Osteocyte (in vitro differentiated cells): Measurements from ENCODE around the gene CAP2. TPM values are rescaled to one million over a fixed set of nuclear protein-coding genes. Genes with fewer than 3 reads are reported as not detected.

Source experiments
- DNase-seq: peaks from one replicate; pipeline ENCODE4 v3.0.0; 2021; ENCODE audit warnings: mixed read lengths; ENCODE audit not compliant: unreplicated experiment; ENCODE audit errors: extremely low spot score
- H3K27ac Mint-ChIP-seq: one replicate; pipeline ENCODE4 v1.8.0; 2021; ENCODE audit warnings: mild to moderate bottlenecking, mixed read lengths; ENCODE audit not compliant: unreplicated experiment
- H3K27me3 Mint-ChIP-seq: one replicate; pipeline ENCODE4 v1.8.0; 2021; ENCODE audit warnings: mixed read lengths; ENCODE audit not compliant: unreplicated experiment
- H3K36me3 Mint-ChIP-seq: one replicate; pipeline ENCODE4 v1.8.0; 2021; ENCODE audit warnings: mixed read lengths; ENCODE audit not compliant: unreplicated experiment
- H3K4me1 Mint-ChIP-seq: one replicate; pipeline ENCODE4 v1.8.0; 2021; ENCODE audit warnings: mixed read lengths; ENCODE audit not compliant: unreplicated experiment
- H3K4me3 Mint-ChIP-seq: one replicate; pipeline ENCODE4 v1.8.0; 2021; ENCODE audit warnings: mild to moderate bottlenecking, moderate library complexity, mixed read lengths; ENCODE audit not compliant: unreplicated experiment
- H3K9me3 Mint-ChIP-seq: one replicate; pipeline ENCODE4 v1.8.0; 2021; ENCODE audit warnings: mixed read lengths; ENCODE audit not compliant: unreplicated experiment
- total RNA-seq: library from RNA; stranded (reverse); gene quantifications from 2 replicates; pipeline ENCODE4 v1.2.1, GENCODE V29; 2021
- TF ChIP-seq, protein P1 (sequence below): fragments of 200-600 bp; sonication (generic); IDR thresholded peaks from 2 replicates; pipeline ENCODE4 v1.5.0; 2021; ENCODE audit warnings: antibody characterized with exemption, mild to moderate bottlenecking, moderate library complexity

The CAP2 gene
- total RNA-seq, 1 donor from 2014 or later, result 71.8 TPM

- Mint-ChIP-seq H3K4me3 (no peak overlapping the region), H3K27ac (peak overlapping the region; percentile 38), H3K36me3 (peaks cover 15% of the 10 kb centered on the region), H3K9me3 (no peaks in the 10 kb centered on the region), H3K4me1 (peaks cover 37% of the 10 kb centered on the region), H3K27me3 (no peaks in the 10 kb centered on the region)
- no peak for DNase-seq
- TF ChIP-seq, protein P1, sequence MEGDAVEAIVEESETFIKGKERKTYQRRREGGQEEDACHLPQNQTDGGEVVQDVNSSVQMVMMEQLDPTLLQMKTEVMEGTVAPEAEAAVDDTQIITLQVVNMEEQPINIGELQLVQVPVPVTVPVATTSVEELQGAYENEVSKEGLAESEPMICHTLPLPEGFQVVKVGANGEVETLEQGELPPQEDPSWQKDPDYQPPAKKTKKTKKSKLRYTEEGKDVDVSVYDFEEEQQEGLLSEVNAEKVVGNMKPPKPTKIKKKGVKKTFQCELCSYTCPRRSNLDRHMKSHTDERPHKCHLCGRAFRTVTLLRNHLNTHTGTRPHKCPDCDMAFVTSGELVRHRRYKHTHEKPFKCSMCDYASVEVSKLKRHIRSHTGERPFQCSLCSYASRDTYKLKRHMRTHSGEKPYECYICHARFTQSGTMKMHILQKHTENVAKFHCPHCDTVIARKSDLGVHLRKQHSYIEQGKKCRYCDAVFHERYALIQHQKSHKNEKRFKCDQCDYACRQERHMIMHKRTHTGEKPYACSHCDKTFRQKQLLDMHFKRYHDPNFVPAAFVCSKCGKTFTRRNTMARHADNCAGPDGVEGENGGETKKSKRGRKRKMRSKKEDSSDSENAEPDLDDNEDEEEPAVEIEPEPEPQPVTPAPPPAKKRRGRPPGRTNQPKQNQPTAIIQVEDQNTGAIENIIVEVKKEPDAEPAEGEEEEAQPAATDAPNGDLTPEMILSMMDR, result no peak
Measured at GRCh38 chr6:17446713-17447112, 53.3 kb downstream of the CAP2 start.

DNA sequence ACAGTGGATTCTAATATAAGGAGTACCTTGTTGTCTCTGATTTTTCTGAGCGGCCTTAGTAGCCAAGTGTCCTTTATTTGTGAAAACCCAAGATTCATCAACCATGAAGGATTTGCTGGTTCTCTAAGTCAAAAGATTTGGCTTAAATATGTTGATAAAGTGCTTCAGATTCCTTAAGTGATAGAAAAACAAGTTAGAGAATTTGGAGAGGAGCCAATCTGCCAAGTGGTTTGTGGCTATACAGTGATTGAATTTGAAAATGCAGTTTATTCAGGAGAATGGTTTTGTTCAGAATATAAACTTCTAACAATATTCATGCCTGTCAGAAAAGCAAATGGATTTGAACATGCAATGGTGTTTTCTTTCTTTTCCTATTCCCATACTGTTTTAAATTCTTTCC is 54.8 kb downstream of the CAP2 start:
- Mint-ChIP-seq H3K27ac (peak overlapping the region; percentile 66), H3K4me1 (peaks cover 45% of the 10 kb centered on the region), H3K9me3 (no peaks in the 10 kb centered on the region), H3K36me3 (peaks cover 13% of the 10 kb centered on the region), H3K27me3 (no peaks in the 10 kb centered on the region), H3K4me3 (no peak overlapping the region)
- TF ChIP-seq, protein P1, result no peak
- DNase-seq, result no peak

DNA sequence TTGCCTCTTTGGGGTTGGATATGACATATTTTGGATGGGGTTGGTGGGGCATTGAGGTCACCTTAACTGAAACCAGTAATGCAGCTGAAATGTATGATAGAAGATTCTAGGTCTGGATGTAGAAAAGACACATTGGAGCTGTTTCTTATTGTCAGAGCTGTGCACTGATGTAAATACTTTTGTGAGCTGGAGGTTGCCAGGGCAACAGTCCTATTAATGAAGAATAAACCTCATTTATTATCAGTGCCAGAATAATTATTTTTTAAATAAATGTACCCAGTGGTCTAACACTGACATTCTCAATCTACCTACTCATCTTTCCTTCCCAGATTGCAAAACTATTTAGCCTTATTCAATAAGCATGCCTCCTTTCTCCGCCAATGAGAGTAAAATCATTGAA is 57.0 kb downstream of the CAP2 start:
- Mint-ChIP-seq H3K4me3 (no peak overlapping the region), H3K27me3 (no peaks in the 10 kb centered on the region), H3K9me3 (no peaks in the 10 kb centered on the region), H3K36me3 (peaks cover 4% of the 10 kb centered on the region), H3K27ac (no peak overlapping the region), H3K4me1 (peaks cover 63% of the 10 kb centered on the region)
- DNase-seq, result no peak
- TF ChIP-seq, protein P1, result no peak

GRCh38 chr6:17450832-17451231 is 57.4 kb downstream of the CAP2 start:
- TF ChIP-seq, protein P1, result no peak
- peaks cover 64% of the 10 kb centered on the region for H3K4me1 Mint-ChIP-seq
- no peak for DNase-seq
- H3K4me3 Mint-ChIP-seq, result no peak overlapping the region
- H3K36me3 Mint-ChIP-seq, result peaks cover 5% of the 10 kb centered on the region
- H3K27ac Mint-ChIP-seq, result peak overlapping the region; percentile 44
- H3K9me3 Mint-ChIP-seq, result no peaks in the 10 kb centered on the region
- no peaks in the 10 kb centered on the region for H3K27me3 Mint-ChIP-seq

DNA sequence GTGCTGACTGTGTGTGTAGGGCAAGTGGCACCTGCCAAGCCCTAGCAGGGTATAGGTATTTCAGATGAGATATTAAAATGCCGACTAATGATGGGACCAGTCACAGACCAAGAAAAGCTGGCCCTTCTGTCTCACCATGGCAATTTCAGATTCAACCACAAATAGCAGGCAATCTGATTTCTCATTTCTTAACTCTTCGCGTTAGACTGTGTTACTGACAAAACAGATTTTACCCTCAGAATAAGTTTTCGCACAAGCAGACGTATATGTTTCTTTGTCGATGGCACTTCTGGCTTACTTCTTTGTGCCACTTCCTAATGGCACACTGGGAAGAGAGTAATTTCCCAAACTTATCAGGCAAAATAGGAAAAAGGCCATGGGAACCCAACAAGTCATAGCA is 58.7 kb downstream of the CAP2 start:
- Mint-ChIP-seq H3K4me3 (no peak overlapping the region), H3K4me1 (peaks cover 69% of the 10 kb centered on the region), H3K27ac (no peak overlapping the region), H3K9me3 (no peaks in the 10 kb centered on the region), H3K36me3 (peaks cover 9% of the 10 kb centered on the region), H3K27me3 (no peaks in the 10 kb centered on the region)
- TF ChIP-seq, protein P1, result no peak
- no peak for DNase-seq
